GM12891 (cell line): Measurements from ENCODE around the gene SIAH3.

Experiments used
- PAX5 ChIP-seq: IDR thresholded peaks from 2 replicates; pipeline ENCODE4 v1.6.1; 2011; ENCODE audit warnings: low read length, moderate library complexity, mild to moderate bottlenecking; ENCODE audit not compliant: insufficient read depth, severe bottlenecking
- POLR2A ChIP-seq: IDR thresholded peaks from 2 replicates; pipeline ENCODE4 v1.6.1; 2011; ENCODE audit warnings: low read depth, low read length, control low read depth
- POLR2AphosphoS5 ChIP-seq: IDR thresholded peaks from 2 replicates; pipeline ENCODE4 v1.6.1; 2011; ENCODE audit warnings: low read depth, low read length, control low read depth
- POU2F2 ChIP-seq: IDR thresholded peaks from 2 replicates; pipeline ENCODE4 v1.6.1; 2011; ENCODE audit warnings: low read depth, mild to moderate bottlenecking, control low read depth, low read length, moderate library complexity
- SPI1 ChIP-seq: IDR thresholded peaks from 2 replicates; pipeline ENCODE4 v1.6.1; 2011; ENCODE audit warnings: low read depth, low read length, control low read depth
- TAF1 ChIP-seq: IDR thresholded peaks from 2 replicates; pipeline ENCODE4 v1.6.1; 2011; ENCODE audit warnings: low read depth, low read length, control low read depth

- TF ChIP-seq TAF1 (no peak), POLR2A (no peak), POLR2AphosphoS5 (no peak), PAX5 (no peak), SPI1 (no peak), POU2F2 (no peak)
Measured at GRCh38 chr13:45826731-45827130, 24.8 kb downstream of the SIAH3 start.
